Activated gamma-delta T cell treated with Interleukin-2 at 50 U/mL for 16 hours (primary cell): ENCODE data around the gene ARMC3.
"Not testable (repeated sequence)": the region's sequence is repeated elsewhere in the genome, so short reads cannot be mapped to it uniquely, and the experiment has no call there.

Experiments
- DNase-seq: peaks from one replicate; pipeline ENCODE4 v3.0.0-alpha.2; 2020

The ARMC3 gene, protein sequence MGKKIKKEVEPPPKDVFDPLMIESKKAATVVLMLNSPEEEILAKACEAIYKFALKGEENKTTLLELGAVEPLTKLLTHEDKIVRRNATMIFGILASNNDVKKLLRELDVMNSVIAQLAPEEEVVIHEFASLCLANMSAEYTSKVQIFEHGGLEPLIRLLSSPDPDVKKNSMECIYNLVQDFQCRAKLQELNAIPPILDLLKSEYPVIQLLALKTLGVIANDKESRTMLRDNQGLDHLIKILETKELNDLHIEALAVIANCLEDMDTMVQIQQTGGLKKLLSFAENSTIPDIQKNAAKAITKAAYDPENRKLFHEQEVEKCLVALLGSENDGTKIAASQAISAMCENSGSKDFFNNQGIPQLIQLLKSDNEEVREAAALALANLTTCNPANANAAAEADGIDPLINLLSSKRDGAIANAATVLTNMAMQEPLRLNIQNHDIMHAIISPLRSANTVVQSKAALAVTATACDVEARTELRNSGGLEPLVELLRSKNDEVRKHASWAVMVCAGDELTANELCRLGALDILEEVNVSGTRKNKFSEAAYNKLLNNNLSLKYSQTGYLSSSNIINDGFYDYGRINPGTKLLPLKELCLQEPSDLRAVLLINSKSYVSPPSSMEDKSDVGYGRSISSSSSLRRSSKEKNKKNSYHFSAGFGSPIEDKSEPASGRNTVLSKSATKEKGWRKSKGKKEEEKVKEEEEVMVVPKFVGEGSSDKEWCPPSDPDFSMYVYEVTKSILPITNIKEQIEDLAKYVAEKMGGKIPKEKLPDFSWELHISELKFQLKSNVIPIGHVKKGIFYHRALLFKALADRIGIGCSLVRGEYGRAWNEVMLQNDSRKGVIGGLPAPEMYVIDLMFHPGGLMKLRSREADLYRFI

GRCh38 chr10:22927661-22928403 lies at the start of gene ARMC3:
ARMC3 (plus strand) TSS chr10:22928053; CDS start chr10:22931997, 3,944 bp downstream.
- DNase-seq = peak; percentile 58

DNA sequence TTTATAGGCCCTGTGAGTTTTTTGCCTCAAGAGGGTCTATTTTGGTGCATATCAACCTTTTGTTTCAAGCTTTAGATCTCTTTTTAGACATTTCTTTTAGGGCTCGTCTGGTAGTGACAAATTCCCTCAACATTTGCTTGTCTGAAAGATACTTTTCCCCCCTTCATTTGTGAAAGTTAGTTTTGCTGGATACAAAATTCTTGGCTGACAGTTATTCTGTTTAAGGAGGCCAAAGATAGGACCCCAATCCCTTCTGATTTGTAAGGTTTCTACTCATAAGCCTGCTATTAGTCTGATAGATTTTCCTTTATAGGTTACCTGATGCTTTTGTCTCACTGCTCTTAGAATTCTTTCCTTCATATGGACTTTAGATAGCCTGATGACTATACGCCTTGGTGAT lies 36.1 kb upstream of the ARMC3 start:
- DNase-seq = no peak

DNA sequence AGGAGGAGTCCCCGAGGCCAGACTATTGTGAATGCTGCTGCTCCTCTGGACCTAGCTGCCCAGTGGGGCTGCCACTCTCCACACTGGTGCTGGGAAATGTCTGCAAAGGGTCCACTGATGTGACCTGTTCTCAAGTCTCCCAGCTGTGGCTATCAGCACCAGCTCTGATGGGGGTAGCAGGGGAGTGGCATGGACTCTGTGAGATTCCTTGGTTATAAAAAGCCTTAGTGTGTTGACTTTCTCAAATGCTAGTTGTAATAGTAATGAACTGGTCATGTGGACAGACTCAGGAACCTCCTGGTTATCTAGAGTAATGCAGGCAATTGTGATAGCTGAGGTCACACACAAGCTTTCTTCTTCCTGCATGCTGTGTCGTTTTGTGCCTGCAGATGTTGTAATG lies 34.1 kb upstream of the ARMC3 start:
- no peak for DNase-seq

GRCh38 chr10:22894714-22895113 lies 33.1 kb upstream of the ARMC3 start:
- DNase-seq = no peak

- DNase-seq = no peak
Measured at GRCh38 chr10:22895252-22895651, 32.6 kb upstream of the ARMC3 start.

- DNase-seq = no peak
Measured at GRCh38 chr10:22897371-22897770, 30.5 kb upstream of the ARMC3 start.

DNA sequence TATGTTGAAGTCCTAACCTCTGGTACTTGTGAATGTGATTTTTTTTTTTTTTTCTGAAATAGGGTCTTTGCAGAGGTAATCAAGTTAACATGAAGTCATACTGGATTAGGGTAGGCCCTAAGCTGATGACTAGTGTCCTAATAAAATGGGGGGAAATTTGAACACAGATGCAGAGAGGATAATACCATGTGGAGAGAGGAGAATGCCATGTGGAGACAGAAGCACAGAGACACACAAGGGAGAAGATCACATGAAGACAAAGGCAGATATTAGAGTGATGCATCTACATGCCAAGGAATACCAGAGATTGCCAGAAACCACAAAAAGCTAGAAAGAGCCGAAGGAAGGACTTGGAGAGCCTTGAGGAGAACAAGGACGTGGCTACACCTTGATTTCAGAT lies 28.5 kb upstream of the ARMC3 start:
- no peak for DNase-seq

DNA sequence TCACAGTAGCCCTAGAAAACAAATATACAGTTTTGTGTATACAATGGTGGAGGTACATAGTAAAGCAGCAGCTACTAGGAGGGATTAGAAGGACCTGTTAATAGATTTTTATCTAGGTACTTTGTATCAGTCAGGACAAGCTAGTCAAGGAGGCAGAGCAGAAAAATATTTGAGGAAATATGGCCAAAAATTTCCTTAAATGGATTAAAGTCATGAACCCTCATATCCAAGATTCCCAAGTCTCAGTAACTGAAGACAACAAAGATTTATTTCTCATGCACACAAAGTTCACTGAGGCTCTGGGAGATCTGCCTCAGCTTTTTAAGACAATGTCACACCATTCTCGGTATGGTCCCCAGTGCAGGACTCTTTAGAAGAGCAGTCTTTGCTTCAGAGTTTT lies 28.1 kb upstream of the ARMC3 start:
- no peak for DNase-seq

GRCh38 chr10:22900841-22901601 lies 26.8 kb upstream of the ARMC3 start:
- DNase-seq = no peak

DNA sequence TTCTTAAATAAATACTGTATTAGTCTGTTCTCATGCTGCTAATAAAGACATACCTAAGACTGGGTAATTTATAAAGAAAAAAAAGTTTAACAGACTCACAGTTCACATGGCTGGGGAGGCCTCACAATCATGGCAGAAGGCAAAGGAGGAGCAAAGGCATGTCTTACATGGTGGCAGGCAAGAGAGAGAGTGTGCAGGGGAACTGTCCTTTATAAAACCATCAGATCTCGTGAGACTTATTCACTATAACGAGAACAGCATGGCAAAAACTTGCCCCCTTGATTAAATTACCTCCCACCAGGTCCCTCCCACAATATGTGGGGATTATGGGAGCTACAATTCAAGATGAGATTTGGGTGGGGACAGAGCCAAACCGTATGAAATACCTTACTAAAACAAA lies 25.7 kb upstream of the ARMC3 start:
- not testable (repeated sequence) for DNase-seq

DNA sequence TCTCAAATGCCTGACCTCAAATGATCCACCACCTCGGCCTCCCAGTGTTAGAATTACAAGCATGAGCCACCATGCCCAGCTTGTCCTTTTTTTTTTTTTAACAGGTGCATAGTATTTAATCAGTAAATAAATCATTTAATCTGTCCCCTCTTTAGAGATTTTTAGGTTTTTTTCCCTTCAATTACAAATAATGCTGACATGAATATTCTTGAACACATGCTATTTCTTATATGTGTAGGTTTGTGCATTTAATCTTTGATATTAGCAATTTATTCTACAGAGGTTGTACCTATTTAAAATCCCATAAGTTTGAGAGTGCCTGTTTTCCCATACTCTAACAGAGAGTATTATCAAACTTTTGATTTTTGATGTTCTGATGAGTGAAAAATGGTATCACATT lies 24.2 kb upstream of the ARMC3 start:
- no peak for DNase-seq

- DNase-seq = no peak
Measured at GRCh38 chr10:22906767-22907166, 21.1 kb upstream of the ARMC3 start.

DNA sequence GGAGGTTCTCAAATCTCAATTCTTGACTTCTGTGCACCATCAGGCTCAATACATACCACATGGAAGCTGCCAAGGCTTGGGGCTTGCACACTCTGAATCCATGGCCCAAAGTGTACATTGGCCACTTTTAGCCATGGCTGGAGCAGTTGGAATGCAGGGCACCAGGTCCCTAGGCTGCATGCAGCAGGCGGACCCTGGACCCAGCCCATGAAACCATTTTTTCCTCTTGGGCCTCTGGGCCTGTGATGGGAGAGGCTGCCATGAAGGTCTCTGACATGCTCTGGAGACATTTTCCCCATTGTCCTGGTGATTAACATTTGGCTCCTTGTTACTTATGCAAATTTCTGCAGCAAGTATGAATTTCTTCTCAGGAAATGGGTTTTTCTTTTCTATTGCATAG lies 19.0 kb upstream of the ARMC3 start:
- no peak for DNase-seq

GRCh38 chr10:22909673-22910072 lies 18.2 kb upstream of the ARMC3 start:
- not testable (repeated sequence) for DNase-seq

DNA sequence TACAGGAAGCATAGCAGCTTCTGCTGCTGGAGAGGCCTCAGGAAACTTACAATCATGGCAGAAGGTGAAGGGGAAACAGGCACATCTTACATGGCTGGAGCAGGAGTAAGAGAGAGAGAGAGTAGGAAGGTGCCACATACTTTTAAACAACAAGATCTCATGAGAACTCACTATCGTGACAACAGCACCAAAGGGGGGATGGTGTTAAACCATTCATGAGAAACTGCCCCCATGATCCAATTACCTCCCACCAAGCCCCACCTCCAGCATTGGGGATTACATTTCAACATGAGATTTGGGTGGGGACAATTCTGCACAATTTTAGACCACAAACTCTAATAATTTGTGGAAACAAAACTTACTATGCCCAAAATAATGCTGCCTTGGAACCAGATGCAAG lies 16.8 kb upstream of the ARMC3 start:
- DNase-seq = no peak

- DNase-seq = no peak
Measured at GRCh38 chr10:22911889-22912762, 15.7 kb upstream of the ARMC3 start.

DNA sequence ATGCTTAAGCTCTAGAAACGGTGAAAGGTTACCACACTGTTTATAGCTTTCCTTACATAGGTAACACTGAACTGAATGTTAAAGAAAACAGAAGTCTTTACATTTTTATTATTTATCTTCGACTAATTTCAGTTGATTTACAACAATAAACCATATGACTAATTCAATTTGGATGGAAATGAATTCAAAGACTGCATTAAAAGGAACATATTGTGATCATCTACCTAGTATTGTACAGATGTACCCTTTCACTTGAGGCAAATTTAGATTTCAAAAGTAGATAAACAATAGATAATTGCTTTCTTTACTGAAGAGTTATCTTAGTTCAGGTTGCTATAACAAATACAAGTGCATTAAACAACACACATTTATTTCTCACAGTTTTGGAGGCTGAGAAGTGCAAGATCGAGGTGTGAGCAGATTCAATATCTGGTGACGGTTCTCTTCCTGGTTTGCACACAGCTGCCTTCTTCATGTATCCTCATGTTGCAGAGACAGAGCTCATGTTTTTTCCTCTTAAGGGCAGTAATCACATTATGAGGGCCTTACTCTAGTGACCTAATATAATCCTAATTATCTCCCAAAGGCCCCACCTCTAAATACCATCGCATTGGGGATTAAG lies 15.0 kb upstream of the ARMC3 start:
- DNase-seq = no peak

GRCh38 chr10:22913474-22914092 lies 14.3 kb upstream of the ARMC3 start:
- no peak for DNase-seq

DNA sequence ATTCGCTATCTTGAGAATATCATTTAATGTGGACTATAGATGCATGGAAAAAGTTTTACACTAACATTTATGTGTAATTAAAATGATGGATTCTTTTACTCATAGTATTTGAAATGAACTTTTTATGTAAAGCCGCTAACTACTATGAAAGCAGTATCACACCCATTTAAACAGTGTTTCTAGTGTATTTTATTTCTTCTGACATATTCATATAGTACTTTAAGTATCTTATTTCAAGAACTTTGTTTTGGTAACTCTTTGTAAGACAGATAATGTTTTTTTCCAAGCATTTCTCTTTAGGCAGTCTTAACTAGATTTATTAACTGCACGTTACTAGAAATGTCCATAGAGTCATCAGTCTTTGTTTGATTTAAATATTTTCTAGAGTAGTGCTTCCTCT lies 12.5 kb upstream of the ARMC3 start:
- no peak for DNase-seq

DNA sequence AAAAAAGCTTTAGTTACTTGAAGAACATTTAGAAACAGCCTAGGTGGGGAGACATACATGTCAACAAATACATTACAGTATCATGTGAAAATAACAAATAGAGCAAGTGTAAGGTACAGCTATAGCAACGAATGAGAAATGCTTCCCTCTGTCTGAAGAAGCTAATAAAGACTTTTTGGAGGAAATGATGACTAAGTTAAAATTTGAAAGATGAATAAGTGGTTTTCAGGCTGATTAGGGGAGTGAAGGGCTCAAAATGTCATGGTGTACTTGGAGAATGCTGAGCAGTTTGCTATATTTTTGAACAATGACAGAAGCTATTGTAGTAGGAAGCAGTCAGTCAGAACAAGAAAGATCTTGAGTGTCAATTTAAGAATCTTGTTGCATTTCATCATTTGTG lies 2.8 kb upstream of the ARMC3 start:
- no peak for DNase-seq

DNA sequence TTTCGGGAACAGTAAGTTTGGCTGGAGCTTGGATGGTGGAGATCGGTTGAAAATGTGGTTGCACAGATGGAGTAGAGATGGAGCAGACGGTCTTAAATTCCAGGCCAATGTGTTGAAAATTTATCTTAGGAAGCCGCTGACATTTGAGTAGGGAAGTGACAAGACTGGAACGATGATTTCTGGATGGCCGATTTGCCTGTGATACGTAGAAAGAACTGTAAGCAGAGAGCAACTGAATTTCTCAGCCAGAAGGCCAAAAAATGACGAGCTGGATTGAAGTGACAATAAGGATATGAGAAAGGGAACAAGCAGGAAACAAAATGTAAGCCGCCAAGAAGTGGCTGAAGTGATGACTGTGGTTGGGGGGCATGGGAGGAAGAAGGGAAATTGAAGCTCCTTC lies 687 bp upstream of the ARMC3 start:
- no peak for DNase-seq
